Esophagus (tissue), 2 donors: ENCODE data around the gene MACF1. TPM values are rescaled to one million over a fixed set of nuclear protein-coding genes. Genes with fewer than 3 reads are reported as not detected.
A peak's percentile ranks its signal among the peaks of the same experiment; 100 is the strongest.

ENCODE experiments used
- H3K27ac ChIP-seq, 2 donors: one replicate each; pipeline ENCODE4 v1.5.1; 2013; ENCODE audit warnings: low read depth in 2 of 2, mild to moderate bottlenecking in 2 of 2, inconsistent platforms in 1 of 2, low read length in 1 of 2, moderate library complexity in 1 of 2
- H3K27me3 ChIP-seq, 2 donors: one replicate each; pipeline ENCODE4 v1.6.1; 2013; ENCODE audit warnings: low read length in 2 of 2, control low read depth in 1 of 2, mild to moderate bottlenecking in 1 of 2; ENCODE audit not compliant: insufficient read depth in 2 of 2, control insufficient read depth in 1 of 2
- H3K36me3 ChIP-seq, 2 donors: one replicate each; pipeline ENCODE4 v1.6.1; 2013; ENCODE audit warnings: low read length in 1 of 2; ENCODE audit not compliant: control insufficient read depth in 2 of 2, insufficient read depth in 2 of 2
- H3K4me1 ChIP-seq, 2 donors: one replicate each; pipeline ENCODE4 v1.6.1; 2013; ENCODE audit warnings: low read length in 1 of 2; ENCODE audit not compliant: control insufficient read depth in 2 of 2, insufficient read depth in 2 of 2
- H3K4me3 ChIP-seq, 2 donors: one replicate each; pipeline ENCODE4 v1.5.1; 2013; ENCODE audit warnings: low read length in 2 of 2, mild to moderate bottlenecking in 2 of 2, low read depth in 1 of 2, moderate library complexity in 1 of 2
- H3K9me3 ChIP-seq, 2 donors: one replicate each; pipeline ENCODE4 v1.6.1; 2013; ENCODE audit warnings: mild to moderate bottlenecking in 2 of 2, low read depth in 1 of 2, low read length in 1 of 2, moderate library complexity in 1 of 2; ENCODE audit not compliant: control insufficient read depth in 2 of 2, insufficient read depth in 1 of 2
- WGBS, 2 donors: extraction: QIAGEN DNeasy Blood & Tissue Kit; methylation state at CpG; one replicate each; pipeline ENCODE4 v1.1.7; 2013; 5-methylcytosine and 5-hydroxymethylcytosine counted together
- polyA plus RNA-seq, 2 donors: library from polyadenylated mRNA; stranded (reverse); fragments of 200-250 nt; gene quantifications; one replicate each; pipeline ENCODE4 v1.2.3, GENCODE V29; 2013
- donor health status: healthy with polysubstance abuse.
- donor health status: Bipolar disorder and iron deficiency.

Gene MACF1
- polyA plus RNA-seq, 2 donors, result 35.2 to 40.1 TPM

DNA sequence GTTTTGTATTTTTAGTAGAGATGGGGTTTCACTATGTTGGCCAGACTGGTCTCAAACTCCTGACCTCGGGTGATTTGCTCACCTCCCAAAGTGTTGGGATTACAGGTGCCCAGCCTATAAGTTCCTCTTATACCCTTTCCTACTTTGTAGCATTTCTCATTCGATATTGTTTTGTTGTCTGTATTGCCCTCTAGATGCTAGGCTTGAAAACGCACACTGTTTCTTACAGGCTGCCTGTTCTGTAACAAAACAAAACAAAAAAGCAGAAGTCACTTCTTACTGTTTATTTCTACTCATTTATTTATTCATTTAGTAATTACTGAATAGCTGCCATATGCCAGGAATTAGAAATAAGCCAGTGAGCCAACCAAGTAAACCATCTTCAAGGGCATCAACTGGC, 150.1 kb downstream of the MACF1 start:
- no peaks in the 10 kb centered on the region for H3K4me1 ChIP-seq
- peaks cover 18 to 23% of the 10 kb centered on the region in 2 donors for H3K36me3 ChIP-seq
- no peaks in the 10 kb centered on the region for H3K9me3 ChIP-seq
- no peak overlapping the region for H3K4me3 ChIP-seq
- WGBS, 2 donors, result 80 to 85% methylated on average over 3 of the region's 3 CpGs
- H3K27me3 ChIP-seq, result no peaks in the 10 kb centered on the region
- no peak overlapping the region for H3K27ac ChIP-seq

DNA sequence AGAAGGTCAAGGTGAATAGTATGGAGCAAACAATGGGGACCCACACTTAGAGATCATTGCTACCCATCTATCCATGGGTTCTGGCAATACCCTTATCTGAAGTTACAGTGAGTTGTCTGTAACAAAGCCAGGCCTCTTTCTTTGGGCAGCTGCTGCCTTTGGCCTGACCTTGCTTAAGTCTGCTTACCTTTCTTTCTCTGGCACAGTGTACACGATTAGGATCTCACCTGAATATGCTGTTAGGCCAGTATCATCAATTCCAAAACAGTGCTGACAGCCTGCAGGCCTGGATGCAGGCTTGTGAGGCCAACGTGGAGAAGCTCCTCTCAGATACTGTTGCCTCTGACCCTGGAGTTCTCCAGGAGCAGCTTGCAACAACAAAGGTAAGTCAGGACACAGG, 154.0 kb downstream of the MACF1 start:
- Histone ChIP-seq H3K27ac (no peak overlapping the region), H3K4me1 (no peaks in the 10 kb centered on the region), H3K27me3 (no peaks in the 10 kb centered on the region), H3K9me3 (no peaks in the 10 kb centered on the region), H3K36me3 (peaks cover 16 to 17% of the 10 kb centered on the region in 2 donors), H3K4me3 (no peak overlapping the region)
- WGBS, 2 donors, result 40 to 56% methylated on average over 2 of the region's 2 CpGs

DNA sequence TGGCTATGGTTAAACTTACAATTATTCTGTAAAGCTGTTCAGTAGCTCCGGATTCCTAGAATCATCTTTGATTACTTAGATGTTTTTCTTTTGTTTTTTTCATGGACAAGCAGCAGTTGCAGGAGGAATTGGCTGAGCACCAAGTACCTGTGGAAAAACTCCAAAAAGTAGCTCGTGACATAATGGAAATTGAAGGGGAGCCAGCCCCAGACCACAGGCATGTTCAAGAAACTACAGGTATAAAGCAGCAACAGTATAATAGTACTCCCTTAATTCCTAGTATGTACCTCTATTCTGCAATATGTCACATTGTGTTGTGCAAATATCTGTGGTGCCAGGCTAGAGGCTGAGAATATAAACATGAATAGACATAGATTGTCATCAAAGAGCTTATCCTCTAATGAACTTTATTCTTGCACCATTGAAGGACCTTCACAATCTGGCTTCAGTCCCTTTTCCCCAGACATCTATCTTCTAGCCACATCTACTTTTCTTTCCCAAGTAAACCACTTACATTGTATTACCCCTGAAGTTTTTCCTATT, 154.6 kb downstream of the MACF1 start:
- peaks cover 14 to 17% of the 10 kb centered on the region in 2 donors for H3K36me3 ChIP-seq
- H3K27me3 ChIP-seq, result no peaks in the 10 kb centered on the region
- 28 to 42% methylated on average over 2 of the region's 2 CpGs for WGBS, 2 donors
- H3K9me3 ChIP-seq, result no peaks in the 10 kb centered on the region
- H3K27ac ChIP-seq, result no peak overlapping the region
- no peak overlapping the region for H3K4me3 ChIP-seq
- no peaks in the 10 kb centered on the region for H3K4me1 ChIP-seq

DNA sequence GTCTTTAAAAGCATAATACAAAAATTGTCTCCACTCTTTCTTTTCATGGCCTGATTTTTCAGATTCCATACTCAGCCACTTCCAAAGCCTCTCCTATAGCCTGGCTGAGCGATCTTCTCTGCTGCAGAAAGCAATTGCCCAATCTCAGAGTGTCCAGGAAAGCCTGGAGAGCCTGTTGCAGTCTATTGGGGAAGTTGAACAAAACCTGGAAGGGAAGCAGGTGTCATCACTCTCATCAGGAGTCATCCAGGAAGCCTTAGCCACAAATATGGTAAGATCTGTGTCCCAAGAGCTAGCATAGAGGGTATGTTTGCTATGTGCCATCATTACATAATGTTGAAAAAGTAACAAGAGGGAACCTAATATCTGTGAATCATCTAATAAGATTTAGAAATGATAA, 156.2 kb downstream of the MACF1 start:
- WGBS, 2 donors, result 95 to 100% methylated on average over 1 of the region's 1 CpG
- peaks cover 12 to 17% of the 10 kb centered on the region in 2 donors for H3K36me3 ChIP-seq
- no peak overlapping the region for H3K4me3 ChIP-seq
- H3K27ac ChIP-seq, result no peak overlapping the region
- no peaks in the 10 kb centered on the region for H3K9me3 ChIP-seq
- H3K4me1 ChIP-seq, result no peaks in the 10 kb centered on the region
- H3K27me3 ChIP-seq, result no peaks in the 10 kb centered on the region

DNA sequence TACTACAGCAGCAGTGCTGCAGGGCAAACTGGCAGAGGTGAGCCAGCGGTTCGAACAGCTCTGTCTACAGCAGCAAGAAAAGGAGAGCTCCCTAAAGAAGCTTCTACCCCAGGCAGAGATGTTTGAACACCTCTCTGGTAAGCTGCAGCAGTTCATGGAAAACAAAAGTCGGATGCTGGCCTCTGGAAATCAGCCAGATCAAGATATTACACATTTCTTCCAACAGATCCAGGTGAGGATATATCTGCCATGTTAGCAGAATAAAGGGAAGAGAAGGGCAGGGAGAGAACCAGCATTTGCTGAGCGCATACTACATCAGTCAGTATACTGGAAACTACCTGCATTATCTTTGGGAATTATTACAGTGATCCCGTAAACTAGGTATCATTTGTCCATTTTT, 157.0 kb downstream of the MACF1 start:
- H3K4me3 ChIP-seq, result no peak overlapping the region
- 73 to 77% methylated on average over 5 of the region's 5 CpGs for WGBS, 2 donors

DNA sequence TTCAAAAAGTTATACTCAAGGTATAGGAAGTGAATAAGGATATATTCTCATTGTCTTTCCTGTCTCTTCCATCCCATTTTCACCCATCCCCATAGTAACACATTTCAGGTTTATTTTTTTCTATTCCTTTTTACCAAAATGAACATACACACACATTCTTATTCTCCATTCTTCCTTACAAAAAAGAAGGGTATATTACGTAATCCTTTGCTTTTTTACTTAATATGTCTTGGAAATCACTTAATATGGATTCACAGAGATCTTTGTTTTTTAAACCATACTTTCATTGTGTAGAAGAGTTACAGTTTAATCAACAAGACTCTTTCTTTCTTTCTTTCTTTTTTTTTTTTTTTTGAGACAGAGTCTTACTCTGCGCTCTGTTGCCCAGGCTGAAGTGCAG, 158.8 kb downstream of the MACF1 start:
- Histone ChIP-seq H3K27me3 (no peaks in the 10 kb centered on the region), H3K36me3 (peaks cover 4 to 9% of the 10 kb centered on the region in 2 donors), H3K9me3 (no peaks in the 10 kb centered on the region), H3K4me3 (no peak overlapping the region), H3K27ac (no peak overlapping the region), H3K4me1 (no peaks in the 10 kb centered on the region)
- 98% methylated on average over 2 of the region's 2 CpGs for WGBS, 2 donors

More for the DNA sequence above, 157.0 kb downstream of the MACF1 start:
- Histone ChIP-seq H3K4me1 (no peaks in the 10 kb centered on the region), H3K36me3 (peaks cover 12 to 17% of the 10 kb centered on the region in 2 donors), H3K27me3 (no peaks in the 10 kb centered on the region), H3K9me3 (no peaks in the 10 kb centered on the region), H3K27ac (peak overlapping the region in 1 of 2 donors; percentile 6)

DNA sequence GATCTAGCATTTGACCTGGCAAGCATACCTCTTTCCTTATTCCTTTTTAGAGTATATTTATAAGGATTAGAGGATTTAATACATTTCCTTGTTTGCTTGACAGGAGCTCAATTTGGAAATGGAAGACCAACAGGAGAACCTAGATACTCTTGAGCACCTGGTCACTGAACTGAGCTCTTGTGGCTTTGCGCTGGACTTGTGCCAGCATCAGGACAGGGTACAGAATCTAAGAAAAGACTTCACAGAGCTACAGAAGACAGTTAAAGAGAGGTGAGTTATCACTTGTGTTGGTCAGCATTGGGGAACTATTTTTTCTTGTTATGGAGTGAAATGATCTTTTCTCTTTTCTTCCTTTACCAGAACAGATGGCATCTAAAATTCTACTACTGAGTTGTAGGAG, 163.6 kb downstream of the MACF1 start:
- Histone ChIP-seq H3K27ac (no peak overlapping the region), H3K4me3 (no peak overlapping the region), H3K4me1 (no peaks in the 10 kb centered on the region), H3K27me3 (no peaks in the 10 kb centered on the region), H3K36me3 (peaks cover 5 to 8% of the 10 kb centered on the region in 2 donors), H3K9me3 (no peaks in the 10 kb centered on the region)
- 97% methylated on average over 1 of the region's 1 CpG for WGBS, 2 donors

DNA sequence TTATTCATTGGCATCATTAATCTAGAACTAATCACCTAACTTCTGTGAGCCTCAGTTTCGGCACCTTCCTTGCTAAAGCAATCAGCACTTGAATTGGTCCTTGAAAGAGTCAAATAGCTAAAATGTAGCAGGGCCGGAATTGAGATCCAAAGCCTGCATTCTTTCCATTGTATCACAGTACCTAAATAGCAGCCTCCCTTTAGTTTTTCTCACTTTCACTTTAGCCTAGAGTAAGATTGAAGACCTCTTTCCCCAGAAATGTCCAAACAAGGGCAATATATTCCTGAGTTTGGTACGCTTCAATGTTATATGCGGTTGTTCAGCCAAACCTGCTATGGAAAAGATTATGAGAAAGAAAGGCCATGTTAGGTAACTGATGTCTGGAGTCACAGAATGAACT, 165.1 kb downstream of the MACF1 start:
- WGBS, 2 donors, result 79 to 80% methylated on average over 4 of the region's 4 CpGs
- H3K27ac ChIP-seq, result no peak overlapping the region
- H3K9me3 ChIP-seq, result no peaks in the 10 kb centered on the region
- H3K4me1 ChIP-seq, result no peaks in the 10 kb centered on the region
- H3K27me3 ChIP-seq, result no peaks in the 10 kb centered on the region
- H3K36me3 ChIP-seq, result peaks cover 5 to 8% of the 10 kb centered on the region in 2 donors
- H3K4me3 ChIP-seq, result no peak overlapping the region

DNA sequence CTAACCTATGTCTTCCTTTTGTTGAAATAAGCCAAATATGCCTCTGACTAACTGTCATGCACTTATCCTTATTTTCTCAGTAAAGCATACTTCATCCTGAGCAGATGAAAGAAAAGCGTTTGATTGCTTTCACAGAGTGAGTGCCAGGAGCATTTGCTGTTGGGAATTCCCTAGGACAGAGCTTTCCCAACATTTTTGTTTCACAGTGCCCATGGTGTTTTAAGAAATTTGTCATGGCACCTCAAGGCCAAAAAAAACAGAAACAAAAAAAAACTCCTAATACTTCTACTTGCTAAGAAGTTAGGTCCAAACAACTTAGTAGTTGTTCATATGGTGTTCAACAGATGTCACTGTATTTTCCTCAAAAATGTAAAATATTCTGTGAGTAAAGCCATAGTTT, 166.1 kb downstream of the MACF1 start:
- no peaks in the 10 kb centered on the region for H3K9me3 ChIP-seq
- H3K27me3 ChIP-seq, result no peaks in the 10 kb centered on the region
- H3K27ac ChIP-seq, result no peak overlapping the region
- 56 to 69% methylated on average over 1 of the region's 1 CpG for WGBS, 2 donors
- H3K4me3 ChIP-seq, result no peak overlapping the region
- H3K4me1 ChIP-seq, result no peaks in the 10 kb centered on the region
- peaks cover 5 to 8% of the 10 kb centered on the region in 2 donors for H3K36me3 ChIP-seq

DNA sequence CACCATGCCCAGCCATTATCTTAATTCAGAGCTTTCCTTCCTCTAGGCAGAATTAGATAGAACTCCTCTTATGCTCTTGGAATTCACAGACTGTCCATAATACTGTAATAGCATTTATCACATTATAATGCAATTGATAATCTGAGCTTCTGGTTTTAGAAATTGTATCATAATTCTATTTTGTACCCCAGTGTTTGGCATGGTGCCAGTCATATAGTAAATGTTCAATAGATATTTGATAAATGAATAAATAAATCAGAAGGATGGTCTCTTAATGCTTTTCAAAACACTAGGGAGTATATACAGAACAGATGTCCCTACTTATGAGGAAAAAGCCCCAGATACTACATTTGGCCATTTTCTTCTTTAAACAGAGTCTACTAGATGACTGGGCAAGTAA, 167.6 kb downstream of the MACF1 start:
- H3K36me3 ChIP-seq, result peaks cover 5 to 8% of the 10 kb centered on the region in 2 donors

More for the DNA sequence above, 167.6 kb downstream of the MACF1 start:
- Histone ChIP-seq H3K9me3 (no peaks in the 10 kb centered on the region), H3K4me3 (no peak overlapping the region), H3K27ac (no peak overlapping the region), H3K27me3 (no peaks in the 10 kb centered on the region), H3K4me1 (no peaks in the 10 kb centered on the region)
